HEK293T (cell line): ENCODE results near the gene LRRN3.

Source experiments
- BHLHE40 ChIP-seq: fragments of 450-650 bp; IDR thresholded peaks from 2 replicates; pipeline ENCODE4 v1.6.1; 2016; ENCODE audit warnings: mild to moderate bottlenecking, moderate library complexity, borderline replicate concordance
- ELF4 ChIP-seq: fragments of 450-650 bp; IDR thresholded peaks from 2 replicates; pipeline ENCODE4 v1.6.1; 2017; ENCODE audit warnings: antibody characterized with exemption
- FOXM1 ChIP-seq: fragments of 450-650 bp; IDR thresholded peaks from 2 replicates; pipeline ENCODE4 v1.6.1; 2017; ENCODE audit warnings: mild to moderate bottlenecking, borderline replicate concordance
- PKNOX1 ChIP-seq: fragments of 450-650 bp; IDR thresholded peaks from 2 replicates; pipeline ENCODE4 v1.6.1; 2016
- SP1 ChIP-seq: fragments of 450-650 bp; IDR thresholded peaks from 2 replicates; pipeline ENCODE4 v1.6.1; 2017
- TARDBP ChIP-seq: fragments of 450-650 bp; IDR thresholded peaks from 2 replicates; pipeline ENCODE4 v1.6.1; 2016
- ZNF384 ChIP-seq: fragments of 450-650 bp; IDR thresholded peaks from 2 replicates; pipeline ENCODE4 v1.6.1; 2016

GRCh38 chr7:111074071-111074747 lies 16.7 kb upstream of the LRRN3 start:
- TF ChIP-seq PKNOX1 (no peak), SP1 (no peak), ZNF384 (no peak), ELF4 (no peak), TARDBP (no peak), FOXM1 (no peak), BHLHE40 (no peak)
